Prostate gland (tissue), 2 donors: Measurements from ENCODE around the gene SLC2A4.

ENCODE experiments used
- POLR2A ChIP-seq: fragments of 450-650 bp; IDR thresholded peaks from one replicate; pipeline ENCODE4 v1.6.1; 2016; ENCODE audit warnings: antibody characterized with exemption, mild to moderate bottlenecking
- POLR2AphosphoS5 ChIP-seq: sonication (generic); formaldehyde crosslinking; IDR thresholded peaks from one replicate; pipeline ENCODE4 v1.6.1; 2017; ENCODE audit warnings: antibody characterized with exemption
- TF ChIP-seq, protein P1 (sequence below), 4 experiments: fragments of 200-600 bp in 2 of 4; fragments of 450-650 bp in 2 of 4; sonication (generic) in 2 of 4; IDR thresholded peaks; 1 replicate in 3 of 4; 2 replicates in 1 of 4; pipeline ENCODE4 v1.5.1; 2016 to 2019; ENCODE audit warnings: antibody characterized with exemption in 4 of 4, mild to moderate bottlenecking in 2 of 4, moderate library complexity in 2 of 4

DNA sequence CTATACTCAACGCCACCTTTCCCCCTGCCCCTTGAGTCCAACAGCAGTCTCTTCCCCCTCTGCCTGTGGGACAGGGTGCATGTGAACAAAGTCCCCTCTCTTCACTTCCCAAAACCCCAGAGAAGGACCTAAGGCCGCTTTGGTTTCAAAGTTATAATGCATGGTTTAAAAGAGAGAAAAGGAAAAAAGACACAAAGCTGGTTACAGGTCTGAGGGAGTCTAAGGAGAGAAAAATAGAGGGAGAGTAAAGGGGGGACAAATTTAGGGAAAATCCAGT is 38.1 kb upstream of the SLC2A4 start:
- TF ChIP-seq POLR2A, result no peak
- TF ChIP-seq, protein P1, sequence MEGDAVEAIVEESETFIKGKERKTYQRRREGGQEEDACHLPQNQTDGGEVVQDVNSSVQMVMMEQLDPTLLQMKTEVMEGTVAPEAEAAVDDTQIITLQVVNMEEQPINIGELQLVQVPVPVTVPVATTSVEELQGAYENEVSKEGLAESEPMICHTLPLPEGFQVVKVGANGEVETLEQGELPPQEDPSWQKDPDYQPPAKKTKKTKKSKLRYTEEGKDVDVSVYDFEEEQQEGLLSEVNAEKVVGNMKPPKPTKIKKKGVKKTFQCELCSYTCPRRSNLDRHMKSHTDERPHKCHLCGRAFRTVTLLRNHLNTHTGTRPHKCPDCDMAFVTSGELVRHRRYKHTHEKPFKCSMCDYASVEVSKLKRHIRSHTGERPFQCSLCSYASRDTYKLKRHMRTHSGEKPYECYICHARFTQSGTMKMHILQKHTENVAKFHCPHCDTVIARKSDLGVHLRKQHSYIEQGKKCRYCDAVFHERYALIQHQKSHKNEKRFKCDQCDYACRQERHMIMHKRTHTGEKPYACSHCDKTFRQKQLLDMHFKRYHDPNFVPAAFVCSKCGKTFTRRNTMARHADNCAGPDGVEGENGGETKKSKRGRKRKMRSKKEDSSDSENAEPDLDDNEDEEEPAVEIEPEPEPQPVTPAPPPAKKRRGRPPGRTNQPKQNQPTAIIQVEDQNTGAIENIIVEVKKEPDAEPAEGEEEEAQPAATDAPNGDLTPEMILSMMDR (IDR thresholded peaks at IDR 0.05), result no peak
- no peak for TF ChIP-seq POLR2AphosphoS5
